HS-5 (cell line): ENCODE data around the gene NOC2L.

Experiments used
- DNase-seq: peaks from one replicate; pipeline ENCODE4 v3.0.0-alpha.2; 2012; ENCODE audit warnings: low read depth

NOC2L gene

GRCh38 chr1:974687-975328 lies 15.8 kb upstream of the NOC2L start:
- no peak for DNase-seq

GRCh38 chr1:974293-974640 lies 15.2 kb upstream of the NOC2L start:
- no peak for DNase-seq

- DNase-seq: no peak
Observed at GRCh38 chr1:973459-974292, 14.6 kb upstream of the NOC2L start.

- DNase-seq: no peak
Observed at GRCh38 chr1:972726-973458, 13.8 kb upstream of the NOC2L start.

- no peak for DNase-seq
Observed at GRCh38 chr1:971751-972506, 12.9 kb upstream of the NOC2L start.

GRCh38 chr1:970973-971730 lies 12.1 kb upstream of the NOC2L start:
- DNase-seq: no peak

- no peak for DNase-seq
Observed at GRCh38 chr1:970242-970972, 11.4 kb upstream of the NOC2L start.

- DNase-seq: no peak
Observed at GRCh38 chr1:969260-969855, 10.3 kb upstream of the NOC2L start.

- no peak for DNase-seq
Observed at GRCh38 chr1:967466-968343, 8.6 kb upstream of the NOC2L start.

- peak; percentile 58 for DNase-seq
Observed at GRCh38 chr1:966704-967300, 7.7 kb upstream of the NOC2L start.

- DNase-seq: peak; percentile 60
Observed at GRCh38 chr1:966135-966703, 7.2 kb upstream of the NOC2L start, which contains the start of gene PLEKHN1. Gene PLEKHN1 (plus strand): TSS chr1:966482. CDS start chr1:966532, 50 bp downstream.

GRCh38 chr1:965526-966134 lies 6.6 kb upstream of the NOC2L start:
- no peak for DNase-seq

- DNase-seq: no peak
Observed at GRCh38 chr1:964691-965525, 5.9 kb upstream of the NOC2L start.

- no peak for DNase-seq
Observed at GRCh38 chr1:963746-964525, 4.9 kb upstream of the NOC2L start.

- DNase-seq: no peak
Observed at GRCh38 chr1:963301-963651, 4.2 kb upstream of the NOC2L start.
